Measurements from ENCODE around the gene MAZ.

MAZ gene

GRCh38 chr16:29807426-29808218 lies 1.3 kb downstream of the MAZ start:
- DNase-seq (ENCODE audit: low read depth) = peak; percentile 93
- peak overlapping the region; percentile 71 for H3K4me3 ChIP-seq (ENCODE audit: low read length)
- TF ChIP-seq CTCF (conservative IDR thresholded peaks at IDR 0.05; ENCODE audit: low read length) = peak; percentile 68

- TF ChIP-seq CTCF (conservative IDR thresholded peaks at IDR 0.05; ENCODE audit: low read length) = no peak
- no peak for DNase-seq (ENCODE audit: low read depth)
- H3K4me3 ChIP-seq (ENCODE audit: low read length) = peak overlapping the region; percentile 71
Measured at GRCh38 chr16:29808219-29808900, 2.0 kb downstream of the MAZ start.

GRCh38 chr16:29809031-29809747 lies 2.9 kb downstream of the MAZ start:
- DNase-seq (ENCODE audit: low read depth) = no peak
- no peak for TF ChIP-seq CTCF (conservative IDR thresholded peaks at IDR 0.05; ENCODE audit: low read length)
- peak overlapping the region; percentile 71 for H3K4me3 ChIP-seq (ENCODE audit: low read length)

GRCh38 chr16:29809850-29810698 lies 3.7 kb downstream of the MAZ start:
- no peak overlapping the region for H3K4me3 ChIP-seq (ENCODE audit: low read length)
- TF ChIP-seq CTCF (conservative IDR thresholded peaks at IDR 0.05; ENCODE audit: low read length) = no peak
- no peak for DNase-seq (ENCODE audit: low read depth)

- no peak for DNase-seq (ENCODE audit: low read depth)
- TF ChIP-seq CTCF (conservative IDR thresholded peaks at IDR 0.05; ENCODE audit: low read length) = no peak
- peak overlapping the region; percentile 8; the same call in 1 of the 2 replicates for H3K4me3 ChIP-seq (ENCODE audit: low read length)
Measured at GRCh38 chr16:29810699-29811169, 4.4 kb downstream of the MAZ start.

- TF ChIP-seq CTCF (conservative IDR thresholded peaks at IDR 0.05; ENCODE audit: low read length) = no peak
- peak overlapping the region; percentile 70 for H3K4me3 ChIP-seq (ENCODE audit: low read length)
- DNase-seq (ENCODE audit: low read depth) = peak; percentile 98
Measured at GRCh38 chr16:29811170-29811895, 5.0 kb downstream of the MAZ start.
